ENCODE measurements around the gene RNASET2.
A peak's percentile ranks its signal among the peaks of the same experiment; 100 is the strongest.

RNASET2 gene

GRCh38 chr6:166944666-166945256, 11.6 kb downstream of the RNASET2 start:
- no peak for DNase-seq

GRCh38 chr6:166942393-166943168, 13.8 kb downstream of the RNASET2 start:
- DNase-seq = peak; percentile 34

- no peak for DNase-seq
Observed at GRCh38 chr6:166940643-166941068, 15.7 kb downstream of the RNASET2 start.

GRCh38 chr6:166939894-166940293, 16.5 kb downstream of the RNASET2 start:
- no peak for DNase-seq

GRCh38 chr6:166939345-166939744, 17.0 kb downstream of the RNASET2 start:
- DNase-seq = no peak

- no peak for DNase-seq
Observed at GRCh38 chr6:166938704-166939103, 17.6 kb downstream of the RNASET2 start.

GRCh38 chr6:166938150-166938549, 18.2 kb downstream of the RNASET2 start:
- DNase-seq = no peak

- DNase-seq = no peak
Observed at GRCh38 chr6:166937746-166938145, 18.6 kb downstream of the RNASET2 start.

- DNase-seq = no peak
Observed at GRCh38 chr6:166936079-166936787, 20.1 kb downstream of the RNASET2 start.

GRCh38 chr6:166935353-166935752, 21.0 kb downstream of the RNASET2 start:
- DNase-seq = no peak

GRCh38 chr6:166934174-166934573, 22.2 kb downstream of the RNASET2 start:
- no peak for DNase-seq

GRCh38 chr6:166933396-166933795, 23.0 kb downstream of the RNASET2 start:
- no peak for DNase-seq

GRCh38 chr6:166932616-166933015, 23.7 kb downstream of the RNASET2 start:
- no peak for DNase-seq

GRCh38 chr6:166932116-166932515, 24.2 kb downstream of the RNASET2 start:
- no peak for DNase-seq

GRCh38 chr6:166931426-166931970, 24.9 kb downstream of the RNASET2 start:
- no peak for DNase-seq

GRCh38 chr6:166930354-166930891, 25.9 kb downstream of the RNASET2 start:
- DNase-seq = no peak

- DNase-seq = peak; percentile 8
Observed at GRCh38 chr6:166929542-166930189, 26.7 kb downstream of the RNASET2 start.

- DNase-seq = no peak
Observed at GRCh38 chr6:166928644-166929541, 27.5 kb downstream of the RNASET2 start.

GRCh38 chr6:166927935-166928643, 28.3 kb downstream of the RNASET2 start:
- no peak for DNase-seq

GRCh38 chr6:166927240-166927934, 29.0 kb downstream of the RNASET2 start:
- DNase-seq = no peak

Data from MV-4-11 (cell line).